ENCODE data around the gene NCK2. TPM values are rescaled to one million over a fixed set of nuclear protein-coding genes. Genes with fewer than 3 reads are reported as not detected.
A peak's percentile ranks its signal among the peaks of the same experiment; 100 is the strongest.

NCK2 gene
- total RNA-seq, 1 experiment from 2014 or later = 49.2 TPM

DNA sequence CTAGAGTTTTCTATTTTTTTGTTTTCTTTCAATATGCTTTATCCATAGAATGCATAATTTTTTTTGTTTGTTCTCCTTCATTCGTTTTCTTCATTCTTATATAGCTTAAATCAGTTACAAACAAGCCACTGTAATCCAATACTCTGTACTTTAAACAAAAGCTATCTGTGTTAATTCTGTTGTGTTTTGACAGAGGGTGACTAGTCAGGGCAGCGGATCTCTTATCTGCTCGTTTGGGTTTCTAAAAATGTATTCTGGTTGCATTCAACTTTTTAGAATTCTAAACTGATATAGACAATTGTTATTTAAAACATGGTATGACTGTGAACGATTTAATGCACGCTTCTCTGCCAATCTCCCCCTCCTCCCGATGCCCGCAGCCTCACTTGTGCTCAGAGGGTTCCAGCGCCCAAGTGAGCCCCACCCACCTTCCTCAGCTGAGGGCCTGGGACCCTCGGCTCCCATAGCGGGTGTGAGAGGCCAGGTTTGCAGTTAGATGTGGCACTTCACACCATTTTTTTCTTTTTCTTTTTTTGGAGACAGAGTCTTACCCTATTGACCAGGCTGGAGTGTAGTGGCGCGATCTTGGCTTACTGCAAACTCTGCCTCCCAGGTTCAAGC, 44.1 kb downstream of the NCK2 start:
- Histone ChIP-seq H3T11ph (ENCODE audit: low read length) (no peak overlapping the region), H3K56ac (ENCODE audit: insufficient read length, low read depth, low read length) (no peak overlapping the region), H3K4ac (ENCODE audit: low read depth, low read length) (no peak overlapping the region), H2BK12ac (ENCODE audit: insufficient read length, low read depth, low read length) (no peak overlapping the region), H3K23ac (ENCODE audit: insufficient read length, low read depth, low read length) (no peak overlapping the region), H2BK15ac (ENCODE audit: low read depth, low read length) (no peak overlapping the region), H3K9ac (ENCODE audit: extremely low read depth, insufficient read length, low read length) (no peak overlapping the region), H2AFZ (ENCODE audit: low read length) (no peak overlapping the region), H3K9me3 (ENCODE audit: control insufficient read depth, low read depth, low read length) (no peaks in the 10 kb centered on the region), H2BK5ac (ENCODE audit: insufficient read length, low read length) (no peak overlapping the region), H2BK120ac (ENCODE audit: low read depth, low read length, poor library complexity, severe bottlenecking) (no peak overlapping the region), H3K18ac (ENCODE audit: insufficient read length, low read depth, low read length) (no peak overlapping the region), H3K27me3 (ENCODE audit: insufficient read depth, low read length) (no peaks in the 10 kb centered on the region), H4K5ac (ENCODE audit: insufficient read length, low read depth, low read length) (no peak overlapping the region), H3K23me2 (ENCODE audit: insufficient read length, low read depth, low read length, poor library complexity, severe bottlenecking) (peaks cover 2% of the 10 kb centered on the region), H3K14ac (ENCODE audit: insufficient read depth, low read length) (no peak overlapping the region), H4K91ac (ENCODE audit: insufficient read length, low read depth, low read length) (no peak overlapping the region), H3K79me2 (ENCODE audit: insufficient read depth, low read length) (peaks cover 21% of the 10 kb centered on the region; the same call in 1 of the 2 replicates), H4K8ac (replicated peaks; ENCODE audit: insufficient read length, low read depth, low read length) (no peak overlapping the region), H3K4me2 (ENCODE audit: insufficient read depth, insufficient read length, low read length) (no peak overlapping the region), H3K79me1 (ENCODE audit: insufficient read depth, low read depth, low read length, poor library complexity, severe bottlenecking) (peaks cover 7% of the 10 kb centered on the region), H2AK5ac (ENCODE audit: insufficient read length, low read length) (no peak overlapping the region), H3K27ac (ENCODE audit: insufficient read length, low read depth, low read length) (no peak overlapping the region), H2BK20ac (ENCODE audit: low read depth, low read length, poor library complexity, severe bottlenecking) (no peak overlapping the region), H4K20me1 (ENCODE audit: control insufficient read depth, insufficient read depth, insufficient read length) (no peaks in the 10 kb centered on the region), H3K4me1 (ENCODE audit: insufficient read depth, low read length) (no peaks in the 10 kb centered on the region; the same call in 1 of the 2 replicates)
- Mint-ChIP-seq H3K36me3 (ENCODE audit: insufficient read depth in 1 of 3, low read depth in 3 of 3) (no peaks in the 10 kb centered on the region; a peak in 2 of 7 replicates), H3K27me3 (ENCODE audit: low read depth) (no peaks in the 10 kb centered on the region), H3K27ac (peak overlapping the region in 1 of 3 experiments; percentile 51; a peak in 2 of 7 replicates), H3K4me1 (peaks cover 59 to 74% of the 10 kb centered on the region in 2 experiments), H3K4me3 (no peak overlapping the region), H3K9me3 (no peaks in the 10 kb centered on the region)
- no CpG with 5 or more reads among the region's 12 CpGs for whole genome bisulfite sequencing (ENCODE audit: extremely low coverage, insufficient read length, low lambda C conversion rate)
- DNase-seq = no peak
- no peak for TF ChIP-seq CTCF (conservative IDR thresholded peaks at IDR 0.05)
